Vagina (tissue), 2 donors: ENCODE data around the gene NBPF14.
A peak's percentile ranks its signal among the peaks of the same experiment; 100 is the strongest.
"Not testable (repeated sequence)": the region's sequence is repeated elsewhere in the genome, so short reads cannot be mapped to it uniquely, and the experiment has no call there.

Experiments
- POLR2A ChIP-seq, 2 donors: fragments of 450-650 bp; IDR thresholded peaks; one replicate each; pipeline ENCODE4 v1.6.1; 2017; ENCODE audit warnings: antibody characterized with exemption in 2 of 2, mild to moderate bottlenecking in 2 of 2, moderate library complexity in 2 of 2
- POLR2AphosphoS5 ChIP-seq, 2 donors: sonication (generic); formaldehyde crosslinking; IDR thresholded peaks; one replicate each; pipeline ENCODE4 v1.9.0; 2017; ENCODE audit warnings: antibody characterized with exemption in 2 of 2, mild to moderate bottlenecking in 2 of 2, low read depth in 1 of 2; ENCODE audit not compliant: insufficient read depth in 1 of 2
- TF ChIP-seq, protein P1 (sequence below), 3 experiments: fragments of 450-650 bp in 2 of 3; fragments of 200-600 bp in 1 of 3; sonication (generic) in 1 of 3; IDR thresholded peaks; one replicate each; pipeline ENCODE4 v1.5.1; 2017 to 2019; ENCODE audit warnings: antibody characterized with exemption in 3 of 3, mild to moderate bottlenecking in 2 of 3, moderate library complexity in 2 of 3

DNA sequence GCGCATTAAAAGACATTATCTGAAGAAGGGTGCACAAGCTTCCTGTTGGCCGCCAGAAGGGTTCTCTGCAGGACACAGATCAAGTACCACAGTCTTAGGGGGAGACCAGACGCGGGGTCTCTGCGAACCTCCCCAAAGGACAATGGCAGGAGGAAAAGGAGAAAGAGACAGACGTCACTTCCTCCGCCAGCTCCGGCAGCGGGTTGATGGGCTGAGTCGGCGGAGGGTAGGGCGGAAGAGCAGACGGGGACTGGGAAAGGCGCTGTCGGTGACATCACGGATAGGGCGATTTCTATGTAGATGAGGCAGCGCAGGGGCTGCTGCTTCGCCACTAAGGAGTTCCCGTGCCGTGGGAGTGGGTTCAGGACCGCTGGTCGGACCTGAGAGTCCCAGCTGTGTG, 73.7 kb downstream of the NBPF14 start:
- TF ChIP-seq, protein P1, sequence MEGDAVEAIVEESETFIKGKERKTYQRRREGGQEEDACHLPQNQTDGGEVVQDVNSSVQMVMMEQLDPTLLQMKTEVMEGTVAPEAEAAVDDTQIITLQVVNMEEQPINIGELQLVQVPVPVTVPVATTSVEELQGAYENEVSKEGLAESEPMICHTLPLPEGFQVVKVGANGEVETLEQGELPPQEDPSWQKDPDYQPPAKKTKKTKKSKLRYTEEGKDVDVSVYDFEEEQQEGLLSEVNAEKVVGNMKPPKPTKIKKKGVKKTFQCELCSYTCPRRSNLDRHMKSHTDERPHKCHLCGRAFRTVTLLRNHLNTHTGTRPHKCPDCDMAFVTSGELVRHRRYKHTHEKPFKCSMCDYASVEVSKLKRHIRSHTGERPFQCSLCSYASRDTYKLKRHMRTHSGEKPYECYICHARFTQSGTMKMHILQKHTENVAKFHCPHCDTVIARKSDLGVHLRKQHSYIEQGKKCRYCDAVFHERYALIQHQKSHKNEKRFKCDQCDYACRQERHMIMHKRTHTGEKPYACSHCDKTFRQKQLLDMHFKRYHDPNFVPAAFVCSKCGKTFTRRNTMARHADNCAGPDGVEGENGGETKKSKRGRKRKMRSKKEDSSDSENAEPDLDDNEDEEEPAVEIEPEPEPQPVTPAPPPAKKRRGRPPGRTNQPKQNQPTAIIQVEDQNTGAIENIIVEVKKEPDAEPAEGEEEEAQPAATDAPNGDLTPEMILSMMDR (IDR thresholded peaks at IDR 0.05), result not testable (repeated sequence)
- TF ChIP-seq POLR2A (IDR thresholded peaks at IDR 0.05), result peak in 1 of 2 donors; percentile 19
- TF ChIP-seq POLR2AphosphoS5 (IDR thresholded peaks at IDR 0.05; ENCODE audit: insufficient read depth in 1 of 2, low read depth in 1 of 2), result peak in 1 of 2 donors; percentile 40
